K562 (cell line): ENCODE measurements around the gene PHF20. TPM values are rescaled to one million over a fixed set of nuclear protein-coding genes. Genes with fewer than 3 reads are reported as not detected.

Experiments
- ATAC-seq: fragments of 200-7000 bp; cut with Tn5 transposase; 3 replicates; pipeline ENCODE4 v1.9.1; 2020; ENCODE audit warnings: moderate library complexity
- BruUV-seq: library from RNA; stranded (reverse); fragments of 400-500 nt; replicated peaks from 2 replicates; lab custom pipeline; 2021; lab: Mats Ljungman, UMichigan
- CTCF ChIA-PET: fragments of 300-600 bp; formaldehyde crosslinking; extraction: SDS; loops from one replicate; lab custom pipeline; 2021; ENCODE audit warnings: low intra/inter-chr PET ratio; lab: Yijun Ruan, JAX
- POLR2A ChIA-PET: fragments of 300-600, 350-650 bp; sonication (Branson Sonifier 250); formaldehyde crosslinking; extraction: SDS; loops from one replicate; lab custom pipeline; 2021; ENCODE audit warnings: antibody characterized with exemption, inconsistent platforms; lab: Yijun Ruan, JAX
- DNase-seq, 4 experiments: peaks; one replicate each; pipeline versions ENCODE4 v3.0.0 to v3.0.0-alpha.2; 2011 to 2018; ENCODE audit warnings: low spot score in 3 of 4, mixed read lengths in 3 of 4; ENCODE audit errors: extremely low read depth in 1 of 4
- FAIRE-seq: peaks from 2 replicates; lab custom pipeline; 2011; peaks lifted over from hg19 to GRCh38; lab: Jason Lieb, UNC
- H2AFZ ChIP-seq: 2 replicates; pipeline ENCODE4 v1.6.0; 2011; ENCODE audit warnings: low read depth, low read length, control low read depth, inconsistent platforms
- H3K27ac ChIP-seq: fragments of 200-600 bp; 3 replicates; pipeline ENCODE4 v1.8.0; 2011; ENCODE audit warnings: low read depth, mild to moderate bottlenecking, control low read depth, inconsistent platforms, low read length, moderate library complexity, mixed read lengths; ENCODE audit errors: extremely low read depth
- H3K27me3 ChIP-seq, 2 experiments: fragments of 300-600 bp in 1 of 2; 2 replicates in 1 of 2; 3 replicates in 1 of 2; pipeline versions ENCODE4 v1.6.0 to v1.8.0; 2011; ENCODE audit warnings: inconsistent platforms in 2 of 2, low read length in 2 of 2, mild to moderate bottlenecking in 1 of 2, mixed read lengths in 1 of 2, moderate library complexity in 1 of 2; ENCODE audit not compliant: control insufficient read depth in 2 of 2, insufficient read depth in 2 of 2
- H3K36me3 ChIP-seq: fragments of 300-600 bp; 3 replicates; pipeline ENCODE4 v1.8.0; 2011; ENCODE audit warnings: mild to moderate bottlenecking, low read length, inconsistent platforms; ENCODE audit not compliant: control insufficient read depth, insufficient read depth
- H3K4me1 ChIP-seq, 2 experiments: fragments of 200-600 bp in 1 of 2; replicated peaks in 1 of 2; 2 replicates in 1 of 2; 3 replicates in 1 of 2; pipeline versions ENCODE4 v1.5.1 to v1.8.0; 2011; ENCODE audit warnings: inconsistent platforms in 2 of 2, low read length in 2 of 2, mild to moderate bottlenecking in 1 of 2, mixed read lengths in 1 of 2, moderate library complexity in 1 of 2; ENCODE audit not compliant: control insufficient read depth in 2 of 2, insufficient read depth in 2 of 2
- H3K4me2 ChIP-seq: 2 replicates; pipeline ENCODE4 v1.6.1; 2011; ENCODE audit warnings: low read length, control low read depth, inconsistent platforms, mixed read lengths; ENCODE audit not compliant: insufficient read depth
- H3K4me3 ChIP-seq: fragments of 200-600 bp; sonication (generic), shearing (Covaris generic); 2 replicates; pipeline ENCODE4 v1.5.1; 2016; ENCODE audit warnings: control low read depth, inconsistent platforms
- H3K79me2 ChIP-seq: fragments of 200-600 bp; 3 replicates; pipeline ENCODE4 v1.8.0; 2011; ENCODE audit warnings: low read length, inconsistent platforms; ENCODE audit not compliant: control insufficient read depth, insufficient read depth
- H3K9ac ChIP-seq, 2 experiments: 2 replicates each; pipeline versions ENCODE4 v1.6.0 to v1.6.1; 2011; ENCODE audit warnings: low read depth in 2 of 2, low read length in 2 of 2, control low read depth in 1 of 2, inconsistent platforms in 1 of 2, mild to moderate bottlenecking in 1 of 2, mixed read lengths in 1 of 2; ENCODE audit not compliant: insufficient read depth in 1 of 2
- H3K9me1 ChIP-seq: one replicate; pipeline ENCODE4 v1.6.0; 2011; ENCODE audit warnings: inconsistent platforms, mild to moderate bottlenecking, low read length, moderate library complexity; ENCODE audit not compliant: control insufficient read depth, insufficient read depth
- H3K9me3 ChIP-seq: replicated peaks from 2 replicates; pipeline ENCODE4 v1.5.1; 2011; ENCODE audit warnings: low read depth, low read length, inconsistent platforms; ENCODE audit not compliant: control insufficient read depth, insufficient read depth
- H4K20me1 ChIP-seq: replicated peaks from 2 replicates; pipeline ENCODE4 v1.6.1; 2011; ENCODE audit warnings: low read length, inconsistent platforms, mixed read lengths; ENCODE audit not compliant: control insufficient read depth, insufficient read depth
- FOXO4 ChIP-seq: fragments of 450-650 bp; formaldehyde crosslinking; IDR thresholded peaks from 2 replicates; pipeline ENCODE4 v1.4.0; 2020; ENCODE audit warnings: mild to moderate bottlenecking, moderate library complexity
- MNT ChIP-seq, 2 experiments: fragments of 450-650 bp; conservative IDR thresholded peaks; 2 replicates each; pipeline ENCODE4 v1.6.1; 2017; ENCODE audit warnings: mild to moderate bottlenecking in 2 of 2, moderate library complexity in 2 of 2
- NONO ChIP-seq, 2 experiments: fragments of 200-400 bp in 1 of 2; fragments of 450-650 bp in 1 of 2; formaldehyde crosslinking in 1 of 2; IDR thresholded peaks; 2 replicates each; pipeline ENCODE4 v1.6.1; 2017; ENCODE audit warnings: low read depth in 2 of 2, mild to moderate bottlenecking in 2 of 2, moderate library complexity in 2 of 2, low read length in 1 of 2
- PYGO2 ChIP-seq: fragments of 450-650 bp; IDR thresholded peaks from 2 replicates; pipeline ENCODE4 v1.6.1; 2016; ENCODE audit warnings: mild to moderate bottlenecking, missing genetic modification characterization, moderate library complexity, missing compliant biosample characterization
- SRSF1 ChIP-seq: fragments of 200-400 bp; formaldehyde crosslinking; IDR thresholded peaks from 2 replicates; pipeline ENCODE4 v1.6.1; 2017; ENCODE audit warnings: mild to moderate bottlenecking, low read depth, low read length, moderate library complexity
- STAT5A ChIP-seq: IDR thresholded peaks from 2 replicates; pipeline ENCODE4 v1.6.1; 2012; ENCODE audit warnings: low read length, inconsistent platforms, borderline replicate concordance
- U2AF2 ChIP-seq: fragments of 200-400 bp; formaldehyde crosslinking; optimal IDR thresholded peaks from 2 replicates; pipeline ENCODE3; 2017; ENCODE audit warnings: low read depth, mild to moderate bottlenecking, low read length
- ZNF217 ChIP-seq: sonication (generic); formaldehyde crosslinking; IDR thresholded peaks from 2 replicates; pipeline ENCODE4 v1.8.0; 2022; ENCODE audit warnings: mild to moderate bottlenecking, missing genetic modification reagents
- ZNF445 ChIP-seq: fragments of 250-450 bp; sonication (Bioruptor Pico); IDR thresholded peaks from 2 replicates; pipeline ENCODE4 v1.4.0; 2020; ENCODE audit warnings: low read depth, mild to moderate bottlenecking, moderate library complexity
- ZNF586 ChIP-seq: fragments of 450-650 bp; formaldehyde crosslinking; conservative IDR thresholded peaks from 2 replicates; pipeline ENCODE4 v1.4.0; 2020; ENCODE audit warnings: mild to moderate bottlenecking, moderate library complexity
- whole genome bisulfite sequencing: fragments of 100-300 bp; shearing (Covaris generic); methylation state at CpG from one replicate; pipeline ENCODE4 v1.1.6; 2016; ENCODE audit warnings: low coverage, mixed read lengths; ENCODE audit not compliant: insufficient coverage; ENCODE audit errors: missing lambda C conversion rate; 5-methylcytosine and 5-hydroxymethylcytosine counted together
- in situ Hi-C: fragments of 300-500 bp; cut with MboI; formaldehyde crosslinking; loops from 4 replicates; pipeline ENCODE4 v1.15.0; 2018; ENCODE audit warnings: inconsistent platforms, mixed read lengths
- intact Hi-C: fragments of 100-400 bp; cut with micrococcal nuclease; formaldehyde crosslinking; loops from 2 replicates; pipeline ENCODE4 v1.14.2; 2022
- polyA plus RNA-seq, 8 experiments: library from polyadenylated mRNA; depleted of rRNA in 4 of 8; stranded (reverse) in 5 of 8; unstranded in 3 of 8; fragments of >200 nt; fragmentation: Nextera tagmentation in 2 of 8; fragmentation: Illumina TruSeq in 1 of 8; extraction: Ambion mirVana in 2 of 8; extraction: Trizol in 1 of 8; gene quantifications; 2 replicates each; pipeline versions ENCODE4 v1.2.1 to v1.2.3, GENCODE V29; 2011 to 2014; ENCODE audit warnings: inconsistent platforms in 1 of 8, missing spikeins in 1 of 8
- total RNA-seq, 7 experiments: library from RNA; depleted of rRNA in 6 of 7; stranded (reverse); fragments of >200 nt in 6 of 7; fragmentation: Illumina TruSeq in 2 of 7; extraction: Trizol in 2 of 7; gene quantifications; 2 replicates each; pipeline versions ENCODE4 v1.2.1 to v1.2.3, GENCODE V29; 2011 to 2021; ENCODE audit warnings: low replicate concordance in 1 of 7

PHF20 gene
- total and polyA plus RNA-seq, 9 of the 15 experiments (the other 6 are each of a cell fraction or from before 2014, with no cell fraction given): 49.9 to 196 (median 70.7) TPM

DNA sequence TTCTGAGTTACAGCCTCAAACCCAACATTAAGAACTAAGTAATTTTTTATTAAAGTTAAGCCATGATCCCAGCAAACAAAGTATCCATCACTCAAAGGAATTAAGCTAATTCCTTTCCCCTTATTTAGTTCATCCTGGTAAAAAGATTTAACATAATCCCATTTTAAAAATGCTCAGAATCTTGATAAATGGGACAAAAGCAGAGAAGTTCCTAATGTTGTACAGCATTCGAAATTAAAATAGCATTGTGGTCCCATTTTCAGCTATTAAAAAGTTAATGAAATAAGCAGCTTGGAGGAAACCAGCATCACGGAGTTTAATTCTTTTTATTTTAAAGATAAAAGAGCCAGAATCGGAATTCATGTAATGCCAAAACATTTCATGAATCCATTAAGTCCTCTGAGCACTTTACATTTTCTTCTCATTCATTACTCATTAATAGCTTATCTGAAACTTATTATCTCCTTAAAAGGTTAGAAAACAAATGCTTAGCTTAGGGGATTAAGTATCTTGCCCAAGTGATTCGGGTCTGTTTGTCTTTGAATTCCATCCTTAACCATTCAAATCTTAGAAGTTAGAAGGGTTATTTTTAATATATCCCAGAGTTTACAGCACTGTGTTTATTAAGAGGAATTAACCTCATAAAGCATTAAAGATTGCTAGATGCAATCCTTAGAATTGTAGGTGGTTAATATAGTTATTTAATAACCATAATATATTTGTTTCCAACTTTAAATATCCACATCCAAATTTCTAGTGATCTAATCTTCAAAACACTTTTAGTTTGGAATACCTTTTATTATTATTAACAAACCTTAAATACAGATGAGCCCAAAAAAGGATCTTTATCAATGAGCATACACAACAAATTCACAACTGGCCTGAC, 41.0 kb upstream of the PHF20 start:
- WGBS: 83% methylated on average over 4 of the region's 4 CpGs
- intact Hi-C loops: no loop called here
- BruUV-seq: no TSS peak
- Histone ChIP-seq H3K4me2 (no peak overlapping the region), H3K27ac (no peak overlapping the region), H3K27me3 (no peaks in the 10 kb centered on the region), H3K36me3 (peaks cover 98% of the 10 kb centered on the region), H3K9me3 (no peaks in the 10 kb centered on the region), H3K9me1 (no peaks in the 10 kb centered on the region), H4K20me1 (peaks cover 41% of the 10 kb centered on the region), H2AFZ (no peak overlapping the region), H3K4me3 (no peak overlapping the region), H3K9ac (no peak overlapping the region), H3K79me2 (peaks cover 93% of the 10 kb centered on the region), H3K4me1 (peaks cover 0 to 2% of the 10 kb centered on the region in 2 experiments; a peak in 2 of 5 replicates)
- ChIA-PET CTCF (no interaction called here), POLR2A (interaction anchor here (0.6 to 7.4 kb wide), 7 partner anchors 9 to 153 kb away, joined by 3 to 99 read pairs (median 7); partner anchors contain the start of gene RBM39)
- FAIRE-seq (no peak), ATAC-seq (no peak), DNase-seq (no peak)
- TF ChIP-seq PYGO2 (tag) (no peak), SRSF1 (peak; percentile 81; the same call in 1 of the 2 replicates)
- in situ Hi-C loops: no loop called here

DNA sequence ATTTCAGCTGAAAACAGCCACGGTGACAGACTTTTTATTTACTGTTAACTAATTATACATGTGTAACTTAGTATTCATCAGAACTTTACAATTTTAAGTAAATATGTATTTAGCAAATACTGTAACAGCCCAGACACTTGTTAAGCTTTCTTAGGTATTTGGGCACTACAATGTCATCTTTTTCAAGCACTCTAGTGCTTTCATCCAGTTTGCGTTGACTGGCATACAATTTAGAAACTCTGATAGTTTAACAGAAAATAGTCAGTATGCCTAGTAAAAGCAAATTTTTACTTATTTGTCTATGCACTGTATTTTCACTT, 40.4 kb upstream of the PHF20 start:
- ChIA-PET POLR2A (interaction anchor here (0.9 to 7.4 kb wide), 7 partner anchors 8 to 153 kb away, joined by 3 to 99 read pairs (median 7); partner anchors contain the start of gene RBM39), CTCF (no interaction called here)
- no peak for DNase-seq
- Histone ChIP-seq H4K20me1 (peaks cover 44% of the 10 kb centered on the region), H3K27ac (no peak overlapping the region), H2AFZ (no peak overlapping the region), H3K4me3 (no peak overlapping the region), H3K9me3 (no peaks in the 10 kb centered on the region), H3K27me3 (no peaks in the 10 kb centered on the region), H3K9ac (no peak overlapping the region), H3K4me2 (no peak overlapping the region), H3K9me1 (no peaks in the 10 kb centered on the region), H3K79me2 (peaks cover 95% of the 10 kb centered on the region), H3K36me3 (peaks cover 98% of the 10 kb centered on the region), H3K4me1 (peaks cover 0 to 2% of the 10 kb centered on the region in 2 experiments; a peak in 2 of 5 replicates)
- intact Hi-C loops: no loop called here
- BruUV-seq: no TSS peak
- ATAC-seq: no peak
- FAIRE-seq: no peak
- 90% methylated on average over 2 of the region's 2 CpGs for WGBS
- in situ Hi-C loops: no loop called here
- TF ChIP-seq MNT (conservative IDR thresholded peaks at IDR 0.05) (0 out of 4 replicates have a peak, but pooled peaks of 1 of the 2 experiments have one; percentile 23), ZNF217 (CRISPR knock-in tag) (no peak), STAT5A (no peak), NONO (IDR thresholded peaks at IDR 0.05; ENCODE audit: low read depth in 2 of 2, low read length in 1 of 2) (no peak), FOXO4 (CRISPR knock-in tag) (0 out of 2 replicates have a peak, but pooled peaks have one; percentile 34), ZNF586 (CRISPR knock-in tag) (0 out of 2 replicates have a peak, but pooled peaks have one; percentile 15), U2AF2 (no peak), ZNF445 (no peak)
